Measurements from ENCODE around the gene RTRAF. TPM values are rescaled to one million over a fixed set of nuclear protein-coding genes. Genes with fewer than 3 reads are reported as not detected.

Gene RTRAF
- polyA plus RNA-seq, 3 donors = 323 to 336 (median 332) TPM

DNA sequence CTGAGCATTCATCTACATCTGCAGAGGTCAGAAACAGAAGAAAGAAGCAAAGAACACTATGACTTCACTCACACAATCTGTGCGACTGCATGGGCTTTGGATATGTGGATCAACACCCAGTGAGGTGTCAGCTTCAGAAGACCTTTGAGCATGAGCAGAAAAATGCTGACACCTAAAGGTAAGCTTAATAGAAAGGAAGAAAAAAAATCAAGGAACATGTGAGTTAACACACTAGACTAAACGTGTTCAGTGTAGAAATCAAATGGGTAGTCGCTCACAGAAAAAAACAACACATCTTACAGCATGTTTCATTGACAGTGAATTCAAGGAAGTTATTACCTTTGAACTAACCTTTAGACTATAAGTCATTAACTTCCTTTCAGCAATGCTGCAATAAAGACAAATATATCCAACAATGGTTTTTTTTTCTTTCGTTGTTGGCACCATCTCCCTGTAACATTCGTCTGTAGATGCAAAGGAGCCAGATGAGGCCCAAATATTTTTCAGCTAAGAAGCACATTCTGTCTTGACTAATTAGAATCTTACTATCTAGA, 30.9 kb downstream of the RTRAF start:
- DNase-seq (ENCODE audit: low read depth in 3 of 3, low spot score in 2 of 3) = no peak

DNA sequence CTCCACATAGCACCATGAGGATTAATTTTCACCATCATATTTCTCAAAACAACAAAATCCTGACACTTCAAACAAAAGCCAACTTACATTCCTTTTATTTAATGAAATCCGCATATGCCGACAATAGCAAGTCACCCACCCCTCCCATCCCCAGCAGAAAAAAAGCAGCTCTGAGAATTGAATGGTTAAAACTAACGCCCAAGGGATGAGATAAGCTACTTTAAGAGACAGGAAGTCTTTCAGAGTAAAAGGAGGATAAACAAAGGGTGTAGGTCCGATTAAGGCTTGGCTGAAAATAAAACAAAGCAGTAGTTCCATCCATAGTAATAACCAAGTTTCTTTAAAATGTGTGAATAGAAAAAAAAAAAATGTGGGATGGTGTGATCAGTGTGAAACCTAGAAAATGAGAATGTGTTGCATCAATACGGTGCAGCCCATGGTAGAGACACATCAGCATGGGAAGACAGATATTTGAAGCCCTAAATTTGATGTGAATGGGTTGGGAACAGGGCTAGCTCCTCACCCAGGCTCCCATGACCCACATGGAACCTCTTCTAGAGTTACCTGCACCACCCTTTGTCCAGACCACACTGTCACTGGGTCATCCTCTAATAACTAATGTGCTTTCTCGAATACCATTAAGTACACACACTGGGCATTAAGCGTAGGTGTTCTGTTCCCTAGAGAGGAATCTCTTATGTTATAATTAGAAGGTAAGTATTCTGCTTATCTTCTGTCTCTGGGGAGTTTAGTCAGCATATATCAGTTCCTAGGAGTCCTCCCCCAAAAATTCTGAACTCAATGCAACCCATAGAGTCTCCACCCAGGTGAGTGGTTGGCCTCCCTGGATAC, 31.7 kb downstream of the RTRAF start:
- no peak for DNase-seq (ENCODE audit: low read depth in 3 of 3, low spot score in 2 of 3)

DNA sequence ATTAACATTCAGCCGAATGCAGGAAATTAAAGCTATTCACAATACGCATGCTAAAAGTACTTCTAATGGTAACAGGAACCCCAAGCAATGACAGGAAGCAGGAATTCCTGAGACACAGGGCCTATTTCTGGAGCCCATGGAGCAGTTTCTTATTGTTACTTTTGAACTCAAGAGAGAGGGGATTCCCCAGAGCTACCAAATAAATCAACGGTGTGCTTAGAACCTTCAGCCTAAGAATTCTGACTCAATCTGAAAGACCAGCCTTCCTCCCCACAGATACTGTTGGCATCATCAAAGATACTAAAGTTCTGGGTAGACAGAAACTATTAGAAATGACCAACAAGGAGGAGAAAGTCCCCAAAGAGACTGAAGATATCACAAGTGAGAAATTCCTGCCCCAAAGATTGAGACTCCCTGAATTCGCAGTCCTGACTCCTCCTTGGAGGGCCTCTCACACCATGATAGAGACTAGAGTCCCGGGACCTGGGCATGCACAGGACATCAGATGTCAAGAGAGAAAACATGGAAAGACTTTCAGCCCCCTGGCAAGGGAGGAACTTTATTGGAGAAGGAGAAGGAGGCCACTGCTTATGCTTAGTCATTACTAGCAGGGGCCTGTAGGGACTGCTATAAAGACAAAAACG, 32.7 kb downstream of the RTRAF start:
- DNase-seq (ENCODE audit: low read depth in 3 of 3, low spot score in 2 of 3) = no peak

- no peak for DNase-seq (ENCODE audit: low read depth in 3 of 3, low spot score in 2 of 3)
Measured at GRCh38 chr14:52023518-52023917, 34.2 kb downstream of the RTRAF start.

DNA sequence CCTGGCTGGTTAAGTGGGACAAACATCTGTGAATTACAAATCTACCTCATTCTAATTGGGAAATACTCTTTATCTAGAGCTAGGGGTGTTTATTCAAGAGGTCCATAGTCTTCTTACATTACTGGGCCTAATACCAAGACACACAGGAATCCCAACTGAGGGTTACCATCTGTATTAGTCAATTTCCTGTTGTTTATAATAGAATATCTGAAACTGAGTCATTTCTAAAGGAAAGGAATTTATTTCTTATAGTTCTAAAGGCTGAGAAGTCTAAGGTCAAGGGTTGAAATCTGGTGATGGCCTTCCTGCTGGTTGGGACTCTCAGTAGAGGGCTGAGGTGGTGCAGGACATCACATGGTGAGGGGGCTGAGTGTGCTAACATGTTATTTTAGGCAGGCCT, 36.0 kb downstream of the RTRAF start:
- no peak for DNase-seq (ENCODE audit: low read depth in 3 of 3, low spot score in 2 of 3)

DNA sequence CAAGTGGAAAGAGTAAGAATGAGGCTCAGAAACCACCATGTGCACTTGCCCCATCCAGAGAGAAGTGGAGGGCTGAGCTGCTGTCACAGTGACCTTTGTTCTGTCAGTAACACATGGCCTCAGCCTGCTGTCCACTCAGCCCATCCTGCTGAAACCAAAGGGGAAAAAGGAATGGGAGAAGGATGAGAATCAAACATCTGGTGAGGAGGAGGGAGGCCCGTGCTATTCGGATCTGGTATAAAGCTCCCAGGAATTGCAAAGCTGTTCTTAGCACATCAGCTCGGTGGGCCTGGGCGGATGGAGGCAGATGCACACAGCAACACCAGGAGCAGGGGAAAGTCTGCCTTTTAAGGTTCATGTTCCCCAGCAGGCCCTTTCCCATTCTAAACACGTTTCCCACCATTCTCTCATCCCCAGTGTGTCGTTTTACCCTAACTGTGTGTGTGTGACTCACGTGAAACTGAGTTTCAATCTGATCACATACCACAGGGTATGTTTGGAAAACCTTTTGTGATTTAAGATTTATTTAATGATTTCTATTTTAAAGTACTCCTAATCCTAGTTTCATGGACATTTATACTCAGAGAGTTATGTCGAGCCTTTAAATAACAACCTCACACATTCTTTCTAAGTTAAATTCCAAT, 36.8 kb downstream of the RTRAF start:
- no peak for DNase-seq (ENCODE audit: low read depth in 3 of 3, low spot score in 2 of 3)

DNA sequence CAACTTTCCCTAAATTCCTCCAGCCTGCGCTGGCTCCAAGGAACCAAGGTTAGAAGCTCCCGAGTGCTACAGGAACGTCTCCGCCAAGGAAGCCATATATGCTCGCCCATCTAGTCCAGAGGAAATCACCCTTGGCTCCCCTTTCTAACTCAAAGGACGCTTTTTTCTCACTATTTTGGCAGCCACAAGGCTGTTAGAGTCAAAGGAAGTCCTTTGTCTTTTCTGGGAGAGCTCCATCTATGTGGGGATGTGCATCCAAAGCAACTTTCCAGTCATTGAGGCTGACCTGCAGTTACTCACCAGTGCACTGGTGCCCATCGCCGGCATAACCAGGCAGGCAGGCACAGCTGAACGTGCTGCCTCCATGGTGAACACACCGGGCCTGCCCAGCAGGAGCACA, 37.6 kb downstream of the RTRAF start:
- no peak for DNase-seq (ENCODE audit: low read depth in 3 of 3, low spot score in 2 of 3)

DNA sequence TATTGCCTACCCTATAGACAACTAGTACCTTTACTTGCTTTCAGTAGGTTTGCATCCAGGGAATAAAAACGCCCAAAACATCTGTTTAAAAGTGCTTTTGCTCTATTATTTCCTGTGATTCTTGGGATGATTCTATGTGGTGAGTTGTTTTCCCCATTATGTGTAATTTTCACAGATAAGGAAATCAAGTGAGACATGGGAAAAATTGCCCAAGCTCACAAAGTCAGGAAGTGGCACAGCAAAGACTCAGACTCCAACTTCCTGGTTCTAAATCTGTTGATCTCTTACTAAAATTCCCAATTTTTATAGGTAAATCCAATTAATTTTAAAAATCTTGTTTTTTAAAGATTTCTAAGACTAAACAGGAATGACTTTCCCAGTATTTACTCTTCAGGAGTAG, 40.5 kb downstream of the RTRAF start:
- no peak for DNase-seq (ENCODE audit: low read depth in 3 of 3, low spot score in 2 of 3)

- DNase-seq (ENCODE audit: low read depth in 3 of 3, low spot score in 2 of 3) = no peak
Measured at GRCh38 chr14:52031781-52032180, 42.4 kb downstream of the RTRAF start.

DNA sequence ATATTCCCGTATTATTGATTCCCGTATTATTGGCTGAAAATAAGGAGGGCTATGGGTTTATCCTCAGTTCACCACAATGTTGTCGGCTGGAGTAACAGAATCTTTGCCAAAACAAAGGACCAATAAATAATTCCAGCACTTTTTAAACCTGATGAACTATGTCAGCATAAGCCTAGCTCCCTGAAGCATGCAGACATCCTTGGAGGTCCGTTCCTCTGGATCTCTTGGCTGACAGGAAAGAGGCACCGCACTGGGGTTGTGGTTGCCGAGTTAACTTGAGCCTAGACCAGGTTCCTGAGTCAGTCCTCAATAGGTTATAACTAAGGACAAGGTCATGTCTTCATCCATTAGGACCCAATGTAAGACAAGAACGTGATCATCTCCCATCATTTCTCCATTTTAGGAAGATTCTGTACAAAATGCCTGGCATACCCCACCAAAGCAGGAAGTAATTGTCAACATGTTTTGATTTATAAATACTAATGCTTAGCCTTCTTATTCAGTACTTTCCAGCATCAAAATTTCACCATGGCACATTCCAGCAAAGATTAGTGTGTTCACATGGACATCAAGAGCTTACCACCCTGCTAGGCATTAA, 43.0 kb downstream of the RTRAF start:
- DNase-seq (ENCODE audit: low read depth in 3 of 3, low spot score in 2 of 3) = no peak

DNA sequence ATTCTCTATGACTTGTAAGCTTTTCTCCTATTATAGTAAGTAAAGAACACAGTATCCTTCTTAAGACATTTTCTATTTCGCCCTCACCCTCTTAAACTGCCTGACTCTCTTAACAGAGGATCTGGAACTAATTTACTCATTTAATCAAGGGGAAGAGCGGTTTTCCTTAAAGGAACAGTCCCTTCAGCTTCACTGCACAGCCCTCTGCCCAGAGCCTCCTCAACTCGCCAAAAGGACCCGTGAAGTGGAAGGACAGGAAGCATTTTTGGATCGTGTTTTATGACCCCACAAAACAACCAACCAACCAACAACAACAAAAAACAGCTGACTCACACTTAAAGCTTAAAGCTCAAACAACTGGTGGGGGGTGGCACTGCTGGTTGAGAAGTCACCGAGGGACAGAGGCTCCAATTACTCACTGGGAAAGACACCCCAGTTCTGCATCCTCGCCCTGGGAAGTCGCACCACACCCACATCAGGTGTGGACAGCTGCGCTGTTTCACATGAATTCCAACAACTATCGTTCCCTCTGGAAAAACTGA, 43.8 kb downstream of the RTRAF start:
- no peak for DNase-seq (ENCODE audit: low read depth in 3 of 3, low spot score in 2 of 3)

- no peak for DNase-seq (ENCODE audit: low read depth in 3 of 3, low spot score in 2 of 3)
Measured at GRCh38 chr14:52039124-52039815, 49.9 kb downstream of the RTRAF start.

- no peak for DNase-seq (ENCODE audit: low read depth in 3 of 3, low spot score in 2 of 3)
Measured at GRCh38 chr14:52040598-52040997, 51.3 kb downstream of the RTRAF start.

DNA sequence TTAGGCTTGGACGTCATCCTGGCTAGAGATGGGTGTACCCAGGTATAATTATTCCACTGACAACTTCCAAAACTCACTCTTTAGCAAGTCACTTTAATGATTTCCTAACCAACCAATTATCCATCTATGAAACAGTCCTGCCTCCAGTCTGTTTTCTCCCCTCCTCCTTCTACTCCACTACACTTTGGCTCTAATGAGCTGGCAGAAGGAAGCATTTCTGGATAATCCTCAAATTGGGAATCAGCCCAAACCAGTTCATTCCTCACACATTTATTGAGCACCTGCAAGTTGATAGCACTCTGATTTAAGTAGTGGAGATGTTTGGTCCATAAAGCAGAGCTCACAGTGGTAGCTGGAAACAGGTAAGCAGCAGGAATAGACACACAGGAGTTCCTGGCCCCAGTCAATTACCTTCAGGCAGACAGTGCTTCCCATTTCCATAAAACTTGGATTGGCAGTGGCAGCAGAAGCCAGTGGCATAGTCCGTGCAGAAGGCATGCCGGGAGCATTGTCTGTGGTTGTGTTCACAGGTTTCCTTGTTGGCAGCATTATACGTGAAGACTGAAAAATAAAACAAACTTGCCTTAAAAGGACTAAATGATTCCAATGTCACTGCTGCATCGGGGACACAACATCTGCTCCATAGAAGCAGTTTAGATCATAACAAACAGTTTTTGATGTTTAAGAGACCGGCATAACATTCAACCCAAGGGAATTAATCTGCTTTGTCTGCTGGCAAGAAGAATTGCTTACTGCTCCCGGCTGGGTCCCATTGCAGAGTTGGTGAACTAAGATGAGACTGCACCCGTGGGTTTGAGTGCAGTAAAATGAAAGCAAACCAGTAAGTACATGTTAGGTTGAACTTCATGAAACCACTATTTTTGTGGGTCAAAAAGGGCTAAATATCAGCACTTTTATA, 53.3 kb downstream of the RTRAF start:
- no peak for DNase-seq (ENCODE audit: low read depth in 3 of 3, low spot score in 2 of 3)

DNA sequence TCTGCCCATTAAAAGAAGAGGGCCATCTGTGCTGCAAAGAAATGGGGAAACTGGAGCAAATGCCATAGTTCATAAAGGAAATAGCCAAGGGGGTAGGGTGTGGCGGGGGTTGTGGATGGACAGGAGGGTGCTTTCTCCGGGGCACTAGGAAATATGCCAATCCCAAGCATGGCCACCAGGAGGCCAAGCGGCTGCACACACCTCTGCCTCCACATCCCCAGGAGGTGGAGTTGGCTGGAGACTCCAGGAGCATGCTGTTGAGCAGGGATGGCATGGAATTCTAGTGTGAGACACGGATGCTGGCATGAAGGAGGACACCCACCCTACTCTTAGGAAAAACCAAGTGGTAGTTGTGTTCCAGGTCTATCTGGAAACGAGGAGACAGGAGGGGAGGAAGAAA, 54.3 kb downstream of the RTRAF start:
- no peak for DNase-seq (ENCODE audit: low read depth in 3 of 3, low spot score in 2 of 3)

DNA sequence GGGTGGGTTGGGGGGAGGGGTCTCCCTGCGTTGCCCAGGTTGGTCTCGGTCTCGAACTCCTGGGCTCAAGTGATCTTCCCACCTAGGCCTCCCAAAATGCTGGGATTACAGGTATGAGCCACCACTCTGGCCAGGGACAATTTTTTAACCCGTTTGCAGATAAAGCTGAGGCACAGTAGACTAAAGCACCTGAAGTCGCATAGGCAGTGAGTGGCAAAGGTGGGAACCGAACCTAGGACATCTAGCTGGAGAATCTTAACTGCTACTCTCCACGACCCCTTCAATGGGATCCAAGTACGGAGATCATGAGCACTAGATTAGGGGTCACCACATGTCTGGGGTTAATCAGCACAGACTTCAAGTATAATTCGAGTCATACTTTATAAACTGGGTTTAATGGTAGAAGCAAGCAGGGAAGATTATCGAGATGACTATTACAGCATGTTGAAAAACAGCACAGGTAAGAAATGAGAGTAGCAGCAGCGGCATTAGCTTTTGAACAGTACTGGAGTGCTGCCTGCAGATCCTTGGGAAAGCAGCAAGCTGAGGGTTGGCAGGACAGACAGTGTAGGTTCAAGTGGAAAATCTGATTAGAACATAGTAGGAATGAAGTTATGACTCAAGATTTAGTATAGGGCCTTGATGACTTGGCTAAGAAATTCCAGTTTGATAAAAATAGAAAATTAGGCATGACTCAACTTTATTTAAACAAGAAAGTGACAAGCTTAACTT, 55.6 kb downstream of the RTRAF start:
- no peak for DNase-seq (ENCODE audit: low read depth in 3 of 3, low spot score in 2 of 3)

GRCh38 chr14:52046376-52046917, 57.1 kb downstream of the RTRAF start:
- DNase-seq (ENCODE audit: low read depth in 3 of 3, low spot score in 2 of 3) = no peak

DNA sequence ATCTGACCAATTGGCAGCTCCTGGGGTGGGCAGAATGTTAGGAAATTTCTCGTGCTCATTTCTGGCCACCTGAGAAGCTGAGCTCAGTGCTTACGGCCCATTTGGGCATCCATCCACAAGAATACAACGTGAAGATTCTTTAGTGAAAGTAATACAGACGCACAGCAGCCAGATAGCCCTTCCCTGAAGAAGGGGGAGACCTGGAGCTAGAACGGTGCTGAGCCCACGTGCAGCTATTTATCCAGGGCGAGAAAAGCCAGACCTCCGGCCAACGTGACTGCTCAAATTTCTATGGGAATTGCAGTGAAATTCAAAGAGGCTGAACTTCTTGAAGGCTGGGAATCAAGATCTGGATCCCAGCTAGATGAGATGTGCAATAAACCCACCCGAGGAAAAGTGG, 58.8 kb downstream of the RTRAF start:
- no peak for DNase-seq (ENCODE audit: low read depth in 3 of 3, low spot score in 2 of 3)

All from right renal cortex interstitium (tissue), 3 donors.